Neuron (in vitro differentiated cells): Measurements from ENCODE around the gene BEND3.

Experiments used
- H2AFZ ChIP-seq: one replicate; pipeline ENCODE4 v1.6.1; 2013; ENCODE audit warnings: low read depth, mild to moderate bottlenecking, inconsistent platforms, low read length, moderate library complexity
- H3K27me3 ChIP-seq: one replicate; pipeline ENCODE4 v1.6.1; 2013; ENCODE audit warnings: low read length; ENCODE audit not compliant: insufficient read depth
- H3K36me3 ChIP-seq: one replicate; pipeline ENCODE4 v1.6.1; 2013; ENCODE audit warnings: low read length; ENCODE audit not compliant: insufficient read depth
- H3K4me1 ChIP-seq: one replicate; pipeline ENCODE4 v1.6.1; 2013; ENCODE audit warnings: low read length; ENCODE audit not compliant: insufficient read depth
- H3K4me3 ChIP-seq: 2 replicates; pipeline ENCODE4 v1.5.1; 2013; ENCODE audit warnings: mild to moderate bottlenecking, low read length, moderate library complexity
- H3K9me3 ChIP-seq: one replicate; pipeline ENCODE4 v1.6.1; 2013; ENCODE audit warnings: low read length

BEND3 gene

GRCh38 chr6:107066697-107067659, 48.3 kb downstream of the BEND3 start:
- Histone ChIP-seq H3K9me3 (no peaks in the 10 kb centered on the region), H3K4me1 (no peaks in the 10 kb centered on the region), H3K27me3 (no peaks in the 10 kb centered on the region), H3K4me3 (no peak overlapping the region), H3K36me3 (peaks cover 54% of the 10 kb centered on the region), H2AFZ (no peak overlapping the region)

DNA sequence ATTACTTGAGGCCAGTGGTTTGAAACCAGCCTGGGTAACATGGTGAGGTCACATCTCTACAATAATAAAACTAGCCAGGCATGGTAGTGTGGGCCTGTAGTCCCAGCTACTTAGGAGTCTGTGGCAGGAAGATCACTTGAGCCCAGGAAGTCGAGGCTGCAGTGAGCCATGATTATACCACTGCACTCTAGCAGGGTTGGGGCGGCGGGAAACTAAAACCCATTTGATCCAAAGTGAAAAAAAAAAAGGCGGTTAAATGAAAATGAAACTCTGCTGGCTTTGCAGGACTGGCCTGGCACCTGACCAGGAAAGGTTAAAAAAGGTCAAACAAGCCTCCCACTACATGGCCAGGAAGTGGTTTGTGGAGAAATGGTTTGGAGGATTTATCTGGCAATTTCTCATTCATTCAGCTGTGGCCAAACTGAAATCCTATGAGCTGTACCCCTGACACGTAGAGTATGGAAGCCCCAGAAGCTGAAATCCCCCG, 50.7 kb downstream of the BEND3 start:
- no peak overlapping the region for H2AFZ ChIP-seq
- H3K36me3 ChIP-seq = peaks cover 32% of the 10 kb centered on the region
- H3K4me3 ChIP-seq = no peak overlapping the region
- no peaks in the 10 kb centered on the region for H3K27me3 ChIP-seq
- no peaks in the 10 kb centered on the region for H3K9me3 ChIP-seq
- no peaks in the 10 kb centered on the region for H3K4me1 ChIP-seq

- no peaks in the 10 kb centered on the region for H3K4me1 ChIP-seq
- peaks cover 14% of the 10 kb centered on the region for H3K36me3 ChIP-seq
- no peaks in the 10 kb centered on the region for H3K9me3 ChIP-seq
- no peak overlapping the region for H2AFZ ChIP-seq
- H3K4me3 ChIP-seq = no peak overlapping the region
- no peaks in the 10 kb centered on the region for H3K27me3 ChIP-seq
These were observed 52.6 kb downstream of the BEND3 start for GRCh38 chr6:107062691-107063090.

DNA sequence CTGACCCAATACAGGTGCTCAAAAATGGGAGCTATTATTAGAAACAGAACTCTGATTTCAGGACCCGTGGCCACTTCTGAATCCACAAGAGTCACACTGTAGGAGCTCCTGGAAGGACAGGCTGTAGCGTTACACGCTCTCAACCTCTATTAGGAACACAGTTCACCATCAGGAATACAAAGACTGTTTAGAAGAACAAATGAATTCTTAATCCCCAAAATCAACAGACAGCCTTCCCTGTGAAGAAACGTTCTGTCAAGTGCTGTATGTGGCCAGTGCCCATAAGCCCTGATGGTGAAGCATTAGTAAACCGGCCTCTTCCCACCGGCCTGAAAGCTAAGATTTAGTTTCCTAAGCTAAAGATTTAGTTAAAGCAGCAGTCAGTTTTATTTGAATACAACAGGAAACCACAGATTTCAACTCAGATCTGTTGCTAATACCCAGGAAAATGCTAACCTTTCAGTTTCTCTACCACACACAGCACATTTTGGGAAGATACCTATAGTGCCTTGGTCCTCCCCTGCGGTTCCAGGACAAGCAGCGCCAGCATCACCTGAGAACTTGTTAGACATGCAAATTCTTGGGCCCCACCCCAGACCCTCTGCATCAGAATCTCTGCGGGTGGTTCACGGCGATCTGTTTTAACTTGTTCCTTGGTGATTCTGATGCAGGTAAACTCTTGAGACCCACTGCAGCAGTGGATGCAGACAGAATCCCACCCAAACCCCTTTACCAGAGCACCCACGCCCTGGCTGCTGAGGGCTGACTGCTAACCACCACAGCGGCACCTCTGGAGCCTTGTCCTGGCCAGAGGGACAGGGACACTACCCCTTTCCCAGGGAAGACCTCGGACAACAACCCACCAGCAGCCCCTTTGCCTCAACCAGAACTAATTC, 53.9 kb downstream of the BEND3 start:
- H3K27me3 ChIP-seq = no peaks in the 10 kb centered on the region
- H3K9me3 ChIP-seq = no peaks in the 10 kb centered on the region
- H3K4me1 ChIP-seq = no peaks in the 10 kb centered on the region
- no peak overlapping the region for H3K4me3 ChIP-seq
- H2AFZ ChIP-seq = no peak overlapping the region
- H3K36me3 ChIP-seq = peaks cover under 1% of the 10 kb centered on the region

GRCh38 chr6:107060704-107061103, 54.6 kb downstream of the BEND3 start:
- Histone ChIP-seq H2AFZ (no peak overlapping the region), H3K4me1 (no peaks in the 10 kb centered on the region), H3K27me3 (no peaks in the 10 kb centered on the region), H3K9me3 (no peaks in the 10 kb centered on the region), H3K4me3 (no peak overlapping the region), H3K36me3 (no peaks in the 10 kb centered on the region)

DNA sequence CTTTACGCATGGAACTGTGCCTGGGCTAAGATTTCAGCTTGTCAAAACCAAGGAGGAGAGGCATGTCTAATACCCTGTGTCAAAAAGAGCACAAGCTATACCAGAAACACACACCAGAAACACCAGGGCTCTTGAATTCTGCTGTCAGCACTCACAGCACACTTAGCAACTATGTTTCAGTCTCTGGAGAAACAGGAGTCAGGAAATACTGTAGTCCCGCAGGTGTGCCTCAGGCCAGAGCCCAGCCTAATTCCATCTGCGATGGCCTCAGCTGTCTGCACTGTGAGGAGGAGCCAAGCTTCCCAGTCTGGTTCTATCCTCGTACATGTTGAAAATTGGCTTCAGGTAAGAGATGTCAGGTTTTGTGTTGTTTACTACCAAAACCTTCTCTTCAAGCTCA, 55.7 kb downstream of the BEND3 start:
- Histone ChIP-seq H2AFZ (no peak overlapping the region), H3K27me3 (no peaks in the 10 kb centered on the region), H3K4me3 (no peak overlapping the region), H3K9me3 (no peaks in the 10 kb centered on the region), H3K36me3 (no peaks in the 10 kb centered on the region), H3K4me1 (no peaks in the 10 kb centered on the region)

- Histone ChIP-seq H3K9me3 (no peaks in the 10 kb centered on the region), H2AFZ (no peak overlapping the region)
These were observed 57.6 kb downstream of the BEND3 start for GRCh38 chr6:107057679-107058078.

DNA sequence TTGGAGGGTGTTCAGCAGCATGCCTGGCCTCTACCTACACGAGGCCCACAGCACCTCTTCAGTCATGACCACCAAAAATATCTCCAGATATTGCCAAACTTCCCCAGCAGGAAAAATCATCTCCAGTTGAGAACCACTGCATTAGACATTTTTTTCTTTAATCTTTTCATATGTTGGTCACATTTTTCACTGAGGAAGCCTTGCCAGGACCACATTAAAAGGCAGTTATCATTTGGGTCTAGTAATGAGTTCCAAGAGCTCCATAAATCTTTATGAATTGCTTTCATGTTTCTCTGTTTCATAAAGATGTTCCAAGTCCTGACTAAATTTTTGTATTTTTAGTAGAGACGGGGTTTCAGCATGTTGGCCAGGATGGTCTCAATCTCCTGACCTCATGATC, 58.5 kb downstream of the BEND3 start:
- Histone ChIP-seq H3K27me3 (no peaks in the 10 kb centered on the region), H3K4me1 (no peaks in the 10 kb centered on the region), H3K9me3 (no peaks in the 10 kb centered on the region), H2AFZ (no peak overlapping the region), H3K4me3 (no peak overlapping the region), H3K36me3 (no peaks in the 10 kb centered on the region)

More at GRCh38 chr6:107057679-107058078, 57.6 kb downstream of the BEND3 start:
- H3K4me1 ChIP-seq = no peaks in the 10 kb centered on the region
- no peaks in the 10 kb centered on the region for H3K27me3 ChIP-seq
- no peaks in the 10 kb centered on the region for H3K36me3 ChIP-seq
- no peak overlapping the region for H3K4me3 ChIP-seq

DNA sequence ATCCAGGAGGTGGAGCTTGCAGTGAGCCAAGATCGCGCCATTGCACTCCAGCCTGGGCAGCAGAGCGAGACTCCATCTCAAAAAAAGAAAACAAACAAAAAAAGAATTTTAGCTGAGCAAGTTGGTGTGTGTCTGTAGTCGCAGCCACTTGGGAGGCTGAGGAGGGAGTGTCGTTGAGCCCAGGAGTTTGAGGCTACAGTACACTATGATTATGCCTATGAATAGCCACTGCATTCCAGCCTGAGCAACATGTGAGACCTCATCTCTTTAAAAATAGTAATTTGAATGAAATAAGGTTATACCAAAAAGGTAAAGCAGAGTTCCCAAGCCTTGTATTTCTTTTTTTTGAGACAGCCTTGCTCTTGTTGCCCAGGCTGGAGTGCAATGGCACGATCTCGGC, 67.5 kb downstream of the BEND3 start:
- H3K36me3 ChIP-seq = peaks cover 4% of the 10 kb centered on the region
- H3K4me3 ChIP-seq = no peak overlapping the region
- peaks cover 16% of the 10 kb centered on the region for H3K4me1 ChIP-seq
- H2AFZ ChIP-seq = no peak overlapping the region
- H3K27me3 ChIP-seq = no peaks in the 10 kb centered on the region
- no peaks in the 10 kb centered on the region for H3K9me3 ChIP-seq

GRCh38 chr6:107045826-107046675, 69.3 kb downstream of the BEND3 start:
- H3K4me3 ChIP-seq = peak overlapping the region; percentile 16
- H3K4me1 ChIP-seq = peaks cover 16% of the 10 kb centered on the region
- peaks cover 6% of the 10 kb centered on the region for H3K36me3 ChIP-seq
- no peaks in the 10 kb centered on the region for H3K9me3 ChIP-seq
- H3K27me3 ChIP-seq = no peaks in the 10 kb centered on the region
- no peak overlapping the region for H2AFZ ChIP-seq

DNA sequence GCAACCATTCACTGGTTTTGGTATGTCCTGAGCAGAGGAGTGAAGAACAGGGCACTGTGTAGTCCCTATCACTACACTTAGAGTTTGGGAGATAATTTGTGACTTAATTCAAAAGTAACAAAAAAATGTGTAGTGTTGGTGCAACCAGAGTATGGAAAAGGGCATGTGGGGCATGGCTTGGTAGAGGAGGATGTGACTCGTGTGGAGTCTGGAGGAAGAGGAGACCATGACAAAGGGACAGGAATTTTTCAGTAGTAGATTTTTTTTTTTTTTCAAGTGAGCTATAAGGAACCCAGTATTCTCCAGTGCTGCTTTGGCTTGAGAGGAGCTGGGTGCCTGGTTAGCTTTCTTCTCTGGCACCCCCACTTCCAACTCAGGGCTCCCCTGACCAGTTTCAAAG, 82.2 kb downstream of the BEND3 start:
- H3K4me3 ChIP-seq = no peak overlapping the region

GRCh38 chr6:107032051-107032450, 83.3 kb downstream of the BEND3 start:
- H2AFZ ChIP-seq = no peak overlapping the region
- no peak overlapping the region for H3K4me3 ChIP-seq
- no peaks in the 10 kb centered on the region for H3K27me3 ChIP-seq
- no peaks in the 10 kb centered on the region for H3K9me3 ChIP-seq
- H3K4me1 ChIP-seq = peaks cover 3% of the 10 kb centered on the region
- peaks cover 10% of the 10 kb centered on the region for H3K36me3 ChIP-seq

More for the DNA sequence above, 82.2 kb downstream of the BEND3 start:
- Histone ChIP-seq H3K4me1 (peaks cover 3% of the 10 kb centered on the region), H3K27me3 (no peaks in the 10 kb centered on the region), H2AFZ (no peak overlapping the region), H3K36me3 (peaks cover 12% of the 10 kb centered on the region), H3K9me3 (no peaks in the 10 kb centered on the region)
